HEK293 (cell line): ENCODE data around the gene WNT7A.

Experiments used
- AEBP2 ChIP-seq: fragments of 450-650 bp; formaldehyde crosslinking; IDR thresholded peaks from 2 replicates; pipeline ENCODE4 v1.5.1; 2016; ENCODE audit warnings: missing biosample characterization, missing genetic modification characterization, borderline replicate concordance
- FEZF1 ChIP-seq: fragments of 450-650 bp; formaldehyde crosslinking; IDR thresholded peaks from 2 replicates; pipeline ENCODE4 v1.5.1; 2016; ENCODE audit warnings: missing biosample characterization, missing genetic modification characterization
- HOXD13 ChIP-seq: sonication (generic); formaldehyde crosslinking; IDR thresholded peaks from 2 replicates; pipeline ENCODE4 v1.8.0; 2022; ENCODE audit warnings: missing genetic modification reagents, borderline replicate concordance
- KLF1 ChIP-seq: fragments of 450-650 bp; formaldehyde crosslinking; IDR thresholded peaks from 2 replicates; pipeline ENCODE4 v1.5.1; 2016; ENCODE audit warnings: missing biosample characterization, missing genetic modification characterization
- KLF9 ChIP-seq: fragments of 450-650 bp; formaldehyde crosslinking; IDR thresholded peaks from 2 replicates; pipeline ENCODE4 v1.5.1; 2016; ENCODE audit warnings: missing biosample characterization, missing genetic modification characterization, low read depth
- MEIS1 ChIP-seq: sonication (generic); formaldehyde crosslinking; IDR thresholded peaks from 2 replicates; pipeline ENCODE4 v1.8.1; 2022; ENCODE audit warnings: missing genetic modification reagents, mild to moderate bottlenecking, borderline replicate concordance
- OVOL3 ChIP-seq: fragments of 450-650 bp; formaldehyde crosslinking; IDR thresholded peaks from 2 replicates; pipeline ENCODE4 v1.5.1; 2016; ENCODE audit warnings: missing biosample characterization, missing genetic modification characterization
- PRDM4 ChIP-seq: fragments of 450-650 bp; formaldehyde crosslinking; IDR thresholded peaks from 2 replicates; pipeline ENCODE4 v1.5.1; 2017; ENCODE audit warnings: missing biosample characterization, missing genetic modification characterization
- SCRT2 ChIP-seq: fragments of 450-650 bp; formaldehyde crosslinking; IDR thresholded peaks from 2 replicates; pipeline ENCODE4 v1.5.1; 2016; ENCODE audit warnings: missing biosample characterization, missing genetic modification characterization
- SP2 ChIP-seq: fragments of 450-650 bp; formaldehyde crosslinking; IDR thresholded peaks from 2 replicates; pipeline ENCODE4 v1.5.1; 2016; ENCODE audit warnings: missing biosample characterization, missing genetic modification characterization
- SP3 ChIP-seq: fragments of 450-650 bp; formaldehyde crosslinking; IDR thresholded peaks from 2 replicates; pipeline ENCODE4 v1.5.1; 2016; ENCODE audit warnings: missing biosample characterization, missing genetic modification characterization
- YY1 ChIP-seq: fragments of 450-650 bp; formaldehyde crosslinking; IDR thresholded peaks from 2 replicates; pipeline ENCODE4 v1.5.1; 2018; ENCODE audit warnings: missing biosample characterization, missing genetic modification characterization
- ZBTB20 ChIP-seq: fragments of 450-650 bp; formaldehyde crosslinking; IDR thresholded peaks from 2 replicates; pipeline ENCODE4 v1.5.1; 2016; ENCODE audit warnings: missing biosample characterization, missing genetic modification characterization
- ZBTB26 ChIP-seq: fragments of 450-650 bp; formaldehyde crosslinking; optimal IDR thresholded peaks from 2 replicates; pipeline ENCODE3; 2016; ENCODE audit warnings: missing biosample characterization, mild to moderate bottlenecking, missing genetic modification characterization
- ZBTB49 ChIP-seq: fragments of 450-650 bp; formaldehyde crosslinking; IDR thresholded peaks from 2 replicates; pipeline ENCODE4 v1.5.1; 2016; ENCODE audit warnings: missing biosample characterization, missing genetic modification characterization, low read depth
- ZNF175 ChIP-seq: fragments of 450-650 bp; formaldehyde crosslinking; IDR thresholded peaks from 2 replicates; pipeline ENCODE4 v1.5.1; 2016; ENCODE audit warnings: missing biosample characterization, missing genetic modification characterization
- ZNF214 ChIP-seq: fragments of 450-650 bp; formaldehyde crosslinking; IDR thresholded peaks from 2 replicates; pipeline ENCODE4 v1.5.1; 2017; ENCODE audit warnings: missing biosample characterization, mild to moderate bottlenecking, missing genetic modification characterization, borderline replicate concordance
- ZNF266 ChIP-seq: fragments of 450-650 bp; formaldehyde crosslinking; IDR thresholded peaks from 2 replicates; pipeline ENCODE4 v1.5.1; 2016; ENCODE audit warnings: missing biosample characterization, missing genetic modification characterization, low read depth
- ZNF335 ChIP-seq: fragments of 450-650 bp; formaldehyde crosslinking; conservative IDR thresholded peaks from 2 replicates; pipeline ENCODE4 v1.5.1; 2016; ENCODE audit warnings: missing biosample characterization, missing genetic modification characterization
- ZNF341 ChIP-seq: fragments of 450-650 bp; formaldehyde crosslinking; IDR thresholded peaks from 2 replicates; pipeline ENCODE4; 2016; ENCODE audit warnings: low read depth, missing biosample characterization, missing genetic modification characterization
- ZNF404 ChIP-seq: fragments of 450-650 bp; formaldehyde crosslinking; IDR thresholded peaks from 2 replicates; pipeline ENCODE4 v1.5.1; 2017; ENCODE audit warnings: missing biosample characterization, missing genetic modification characterization
- ZNF423 ChIP-seq: fragments of 450-650 bp; formaldehyde crosslinking; IDR thresholded peaks from 2 replicates; pipeline ENCODE4 v1.5.1; 2016; ENCODE audit warnings: missing biosample characterization, missing genetic modification characterization
- ZNF426 ChIP-seq: fragments of 450-650 bp; formaldehyde crosslinking; IDR thresholded peaks from 2 replicates; pipeline ENCODE4 v1.5.1; 2017; ENCODE audit warnings: missing biosample characterization, missing genetic modification characterization, mild to moderate bottlenecking, inconsistent platforms, moderate library complexity
- ZNF510 ChIP-seq: fragments of 450-650 bp; formaldehyde crosslinking; IDR thresholded peaks from 2 replicates; pipeline ENCODE4 v1.5.1; 2018; ENCODE audit warnings: mild to moderate bottlenecking, missing genetic modification characterization, missing biosample characterization; ENCODE audit not compliant: insufficient replicate concordance
- ZNF560 ChIP-seq: fragments of 450-650 bp; formaldehyde crosslinking; IDR thresholded peaks from 2 replicates; pipeline ENCODE4 v1.5.1; 2017; ENCODE audit warnings: missing biosample characterization, missing genetic modification characterization, borderline replicate concordance
- ZNF580 ChIP-seq: fragments of 450-650 bp; formaldehyde crosslinking; IDR thresholded peaks from 2 replicates; pipeline ENCODE4 v1.5.1; 2016; ENCODE audit warnings: missing biosample characterization, missing genetic modification characterization
- ZNF626 ChIP-seq: fragments of 450-650 bp; sonication (Bioruptor Pico); formaldehyde crosslinking; IDR thresholded peaks from 2 replicates; pipeline ENCODE4 v1.5.1; 2018; ENCODE audit warnings: missing biosample characterization, missing genetic modification characterization, inconsistent platforms
- ZNF645 ChIP-seq: fragments of 450-650 bp; formaldehyde crosslinking; IDR thresholded peaks from 2 replicates; pipeline ENCODE4; 2016; ENCODE audit warnings: missing biosample characterization, missing genetic modification characterization
- ZNF776 ChIP-seq: fragments of 450-650 bp; formaldehyde crosslinking; IDR thresholded peaks from 2 replicates; pipeline ENCODE4 v1.5.0; 2017; ENCODE audit warnings: missing biosample characterization, missing genetic modification characterization, borderline replicate concordance
- ZNF785 ChIP-seq: fragments of 450-650 bp; formaldehyde crosslinking; IDR thresholded peaks from 2 replicates; pipeline ENCODE4 v1.5.1; 2016; ENCODE audit warnings: missing biosample characterization, missing genetic modification characterization
- ZSCAN23 ChIP-seq: fragments of 450-650 bp; formaldehyde crosslinking; IDR thresholded peaks from 2 replicates; pipeline ENCODE4 v1.5.1; 2016; ENCODE audit warnings: missing biosample characterization, missing genetic modification characterization

WNT7A gene

GRCh38 chr3:13895155-13896105, 15.6 kb upstream of the WNT7A start (continued):
- no peak for TF ChIP-seq AEBP2 (tag by site-specific recombination)
- no peak for TF ChIP-seq ZBTB20 (tag by site-specific recombination)
- TF ChIP-seq ZNF645 (tag by site-specific recombination): no peak
- no peak for TF ChIP-seq ZNF423 (tag by site-specific recombination)
- no peak for TF ChIP-seq ZNF426 (tag by site-specific recombination)
- no peak for TF ChIP-seq ZNF214
- TF ChIP-seq ZNF335: peak; percentile 75
- TF ChIP-seq ZBTB26 (tag by site-specific recombination): peak; percentile 44
- no peak for TF ChIP-seq YY1 (tag by site-specific recombination)
- TF ChIP-seq ZNF266 (tag by site-specific recombination): no peak
- TF ChIP-seq KLF1: no peak
- TF ChIP-seq ZBTB49 (tag by site-specific recombination): no peak
- TF ChIP-seq MEIS1 (CRISPR knock-in tag): no peak
- TF ChIP-seq ZSCAN23 (tag by site-specific recombination): no peak
- TF ChIP-seq PRDM4: no peak
- TF ChIP-seq ZNF175 (tag by site-specific recombination): no peak
- no peak for TF ChIP-seq ZNF404
- no peak; the same call in 1 of the 2 replicates for TF ChIP-seq ZNF785
- TF ChIP-seq KLF9 (tag by site-specific recombination): peak; percentile 14; the same call in 1 of the 2 replicates
- peak; percentile 64 for TF ChIP-seq SP2
- TF ChIP-seq OVOL3 (tag by site-specific recombination): no peak
- no peak for TF ChIP-seq ZNF776 (tag by site-specific recombination)
- TF ChIP-seq FEZF1: no peak
- no peak for TF ChIP-seq HOXD13
- TF ChIP-seq SP3 (tag by site-specific recombination): peak; percentile 56
- peak; percentile 54; the same call in 1 of the 2 replicates for TF ChIP-seq ZNF341 (tag by site-specific recombination)
- no peak for TF ChIP-seq SCRT2 (tag by site-specific recombination)
- TF ChIP-seq ZNF560 (tag by site-specific recombination): no peak
- TF ChIP-seq ZNF626 (tag by site-specific recombination): no peak
- no peak for TF ChIP-seq ZNF510
- no peak for TF ChIP-seq ZNF580 (tag by site-specific recombination)
